H1 (cell line): ENCODE results near the gene SDHAF4. TPM values are rescaled to one million over a fixed set of nuclear protein-coding genes. Genes with fewer than 3 reads are reported as not detected.

Source experiments
- CTCF ChIA-PET: fragments of 300-600 bp; sonication (Branson Sonifier 250); formaldehyde crosslinking; loops from one replicate; lab custom pipeline; 2021; ENCODE audit not compliant: partially characterized antibody; lab: Charles Lee
- POLR2A ChIA-PET: fragments of 300-600 bp; sonication (Branson Sonifier 250); formaldehyde crosslinking; loops from one replicate; lab custom pipeline; 2021; ENCODE audit warnings: inconsistent platforms; ENCODE audit not compliant: partially characterized antibody; lab: Charles Lee
- DNase-seq, 2 experiments: peaks; one replicate each; pipeline versions ENCODE4 v3.0.0 to v3.0.0-alpha.2; 2010 to 2022; ENCODE audit warnings: low spot score in 2 of 2, low read depth in 1 of 2, mixed read lengths in 1 of 2
- FAIRE-seq: peaks from 2 replicates; lab custom pipeline; 2011; peaks lifted over from hg19 to GRCh38; lab: Jason Lieb, UNC
- H2AFZ ChIP-seq: 2 replicates; pipeline ENCODE4 v1.8.1; 2012; ENCODE audit warnings: low read length, inconsistent platforms
- H2AK5ac ChIP-seq: 2 replicates; pipeline ENCODE4 v1.6.1; 2013; ENCODE audit warnings: low read depth, low read length
- H2BK120ac ChIP-seq: replicated peaks from 2 replicates; pipeline ENCODE3; 2013; ENCODE audit warnings: low read depth, low read length, inconsistent platforms
- H2BK12ac ChIP-seq: 2 replicates; pipeline ENCODE4 v1.6.1; 2013; ENCODE audit warnings: low read depth, low read length
- H2BK15ac ChIP-seq: 2 replicates; pipeline ENCODE4 v1.6.1; 2013; ENCODE audit warnings: low read length
- H2BK20ac ChIP-seq: 2 replicates; pipeline ENCODE4 v1.6.1; 2013; ENCODE audit warnings: low read length
- H2BK5ac ChIP-seq: 2 replicates; pipeline ENCODE4 v1.6.1; 2013; ENCODE audit warnings: low read depth, low read length
- H3K14ac ChIP-seq: 2 replicates; pipeline ENCODE4 v1.6.1; 2013; ENCODE audit warnings: inconsistent platforms; ENCODE audit not compliant: insufficient read length
- H3K18ac ChIP-seq: 2 replicates; pipeline ENCODE4 v1.6.1; 2013; ENCODE audit warnings: low read length; ENCODE audit errors: extremely low read depth
- H3K23ac ChIP-seq: 2 replicates; pipeline ENCODE4 v1.6.1; 2013; ENCODE audit warnings: inconsistent platforms; ENCODE audit not compliant: insufficient read length
- H3K23me2 ChIP-seq: 2 replicates; pipeline ENCODE4 v1.6.1; 2013; ENCODE audit warnings: low read depth, low read length
- H3K27ac ChIP-seq: 2 replicates; pipeline ENCODE4 v1.6.1; 2011; ENCODE audit warnings: low read depth, low read length, inconsistent platforms
- H3K27me3 ChIP-seq, 4 experiments: replicated peaks in 1 of 4; 1 replicate in 1 of 4; 2 replicates in 3 of 4; pipeline versions ENCODE4 v1.6.1 to v1.8.1; 2011 to 2013; ENCODE audit warnings: low read length in 3 of 4, mild to moderate bottlenecking in 3 of 4, inconsistent platforms in 2 of 4, mixed read lengths in 2 of 4, moderate library complexity in 1 of 4; ENCODE audit not compliant: control insufficient read depth in 3 of 4, insufficient read depth in 3 of 4; ENCODE audit errors: extremely low read depth in 1 of 4
- H3K36me3 ChIP-seq, 4 experiments: 2 replicates each; pipeline versions ENCODE4 v1.6.1 to v1.8.1; 2011 to 2013; ENCODE audit warnings: mild to moderate bottlenecking in 4 of 4, low read length in 3 of 4, moderate library complexity in 2 of 4, control low read depth in 1 of 4, inconsistent platforms in 1 of 4; ENCODE audit not compliant: insufficient read depth in 4 of 4, control insufficient read depth in 2 of 4
- H3K4ac ChIP-seq: replicated peaks from 2 replicates; pipeline ENCODE3; 2013; ENCODE audit warnings: low read length, low read depth, mixed read lengths, inconsistent platforms; ENCODE audit not compliant: insufficient read length
- H3K4me1 ChIP-seq, 4 experiments: replicated peaks in 1 of 4; 1 replicate in 1 of 4; 2 replicates in 3 of 4; pipeline versions ENCODE4 v1.6.1 to v1.8.1; 2011 to 2013; ENCODE audit warnings: low read length in 3 of 4, inconsistent platforms in 2 of 4, mixed read lengths in 1 of 4; ENCODE audit not compliant: insufficient read depth in 4 of 4, control insufficient read depth in 3 of 4
- H3K4me2 ChIP-seq, 2 experiments: 2 replicates each; pipeline versions ENCODE4 v1.6.1 to v1.8.1; 2011 to 2013; ENCODE audit warnings: low read depth in 2 of 2, low read length in 2 of 2, control low read depth in 1 of 2, inconsistent platforms in 1 of 2, mild to moderate bottlenecking in 1 of 2; ENCODE audit not compliant: insufficient read depth in 1 of 2
- H3K4me3 ChIP-seq, 4 experiments: fragments of 200-600, 300-600 bp in 1 of 4; sonication (generic), shearing (Covaris generic), sonication (Bioruptor Twin) in 1 of 4; 2 replicates each; pipeline versions ENCODE4 v1.5.1 to v1.8.1; 2011 to 2016; ENCODE audit warnings: low read length in 4 of 4, low read depth in 3 of 4, control low read depth in 2 of 4, inconsistent platforms in 2 of 4, mild to moderate bottlenecking in 2 of 4, mixed read lengths in 1 of 4, moderate library complexity in 1 of 4; ENCODE audit not compliant: insufficient read depth in 2 of 4; ENCODE audit errors: extremely low read depth in 1 of 4
- H3K56ac ChIP-seq: replicated peaks from 2 replicates; pipeline ENCODE3; 2013; ENCODE audit warnings: low read depth, mild to moderate bottlenecking, mixed read lengths, low read length, inconsistent platforms; ENCODE audit not compliant: insufficient read length
- H3K79me1 ChIP-seq: 2 replicates; pipeline ENCODE4 v1.6.1; 2013; ENCODE audit warnings: low read depth, low read length, control low read depth
- H3K79me2 ChIP-seq, 2 experiments: 2 replicates each; pipeline versions ENCODE4 v1.6.1 to v1.8.1; 2012 to 2013; ENCODE audit warnings: low read length in 2 of 2, mild to moderate bottlenecking in 2 of 2, inconsistent platforms in 1 of 2; ENCODE audit not compliant: insufficient read depth in 2 of 2, control insufficient read depth in 1 of 2
- H3K9ac ChIP-seq, 4 experiments: replicated peaks in 1 of 4; 1 replicate in 1 of 4; 2 replicates in 3 of 4; pipeline versions ENCODE4 v1.6.1 to v1.8.1; 2011 to 2013; ENCODE audit warnings: low read depth in 3 of 4, low read length in 3 of 4, control low read depth in 2 of 4, mild to moderate bottlenecking in 2 of 4, moderate library complexity in 2 of 4, inconsistent platforms in 1 of 4; ENCODE audit errors: extremely low read depth in 1 of 4
- H3K9me3 ChIP-seq, 2 experiments: 2 replicates each; pipeline versions ENCODE4 v1.6.1 to v1.8.1; 2012 to 2013; ENCODE audit warnings: mild to moderate bottlenecking in 2 of 2, moderate library complexity in 2 of 2, control low read depth in 1 of 2, inconsistent platforms in 1 of 2, low read depth in 1 of 2, low read length in 1 of 2, mixed read lengths in 1 of 2; ENCODE audit not compliant: insufficient read depth in 2 of 2
- H4K20me1 ChIP-seq, 2 experiments: replicated peaks in 1 of 2; 2 replicates each; pipeline versions ENCODE3 to v1.8.1; 2011 to 2013; ENCODE audit warnings: inconsistent platforms in 2 of 2, low read length in 2 of 2, mild to moderate bottlenecking in 1 of 2; ENCODE audit not compliant: insufficient read depth in 2 of 2, control insufficient read depth in 1 of 2
- H4K5ac ChIP-seq: 2 replicates; pipeline ENCODE4 v1.6.1; 2013; ENCODE audit warnings: low read length, low read depth, mixed read lengths, inconsistent platforms; ENCODE audit not compliant: insufficient read length
- H4K8ac ChIP-seq: 2 replicates; pipeline ENCODE4 v1.8.0; 2013; ENCODE audit warnings: mild to moderate bottlenecking, moderate library complexity, low read length, inconsistent platforms; ENCODE audit not compliant: insufficient read depth; ENCODE audit errors: extremely low read depth
- H4K91ac ChIP-seq: replicated peaks from 2 replicates; pipeline ENCODE3; 2013; ENCODE audit warnings: low read length, mixed read lengths, inconsistent platforms; ENCODE audit not compliant: insufficient read length
- ASH2L ChIP-seq: fragments of 200-600, 300-600 bp; sonication (generic); IDR thresholded peaks from one replicate; pipeline ENCODE4 v1.7.1; 2017; ENCODE audit warnings: low read length
- CHD1 ChIP-seq: IDR thresholded peaks from 2 replicates; pipeline ENCODE4 v1.6.1; 2012; ENCODE audit warnings: low read depth, low read length, improper control_type of control experiment
- CTCF ChIP-seq, 3 experiments: IDR thresholded peaks; 1 replicate in 2 of 3; 2 replicates in 1 of 3; pipeline versions ENCODE4 v1.5.1 to v1.6.1; 2011; ENCODE audit warnings: low read length in 3 of 3, mild to moderate bottlenecking in 3 of 3, inconsistent platforms in 2 of 3, low read depth in 1 of 3, moderate library complexity in 1 of 3; ENCODE audit not compliant: insufficient read depth in 1 of 3; ENCODE audit errors: control extremely low read depth in 1 of 3
- GTF2F1 ChIP-seq: IDR thresholded peaks from 2 replicates; pipeline ENCODE4 v1.6.1; 2012; ENCODE audit warnings: low read depth, low read length, improper control_type of control experiment, borderline replicate concordance
- POU5F1 ChIP-seq: IDR thresholded peaks from 2 replicates; pipeline ENCODE4 v1.6.1; 2011; ENCODE audit warnings: low read depth, mild to moderate bottlenecking, low read length, moderate library complexity
- RNF2 ChIP-seq: fragments of 200-900, 300-1000 bp; sonication (generic); IDR thresholded peaks from 2 replicates; pipeline ENCODE4 v1.7.1; 2016; ENCODE audit warnings: borderline replicate concordance, low read depth, mild to moderate bottlenecking, antibody characterized with exemption, low read length; ENCODE audit not compliant: poor library complexity, severe bottlenecking; ENCODE audit errors: missing control alignments
- SRF ChIP-seq: IDR thresholded peaks from 2 replicates; pipeline ENCODE4 v1.6.1; 2011; ENCODE audit warnings: mild to moderate bottlenecking, low read depth, low read length, moderate library complexity
- TAF1 ChIP-seq: IDR thresholded peaks from 2 replicates; pipeline ENCODE4 v1.6.1; 2011; ENCODE audit warnings: mild to moderate bottlenecking, low read depth, low read length
- WGBS, 2 experiments: shearing (Covaris generic) in 1 of 2; methylation state at CpG; one replicate each; pipeline versions ENCODE4 v1.1.6 to v1.1.7; 2013 to 2015; ENCODE audit warnings: low lambda C conversion rate in 2 of 2, mixed read lengths in 2 of 2, inconsistent platforms in 1 of 2, low coverage in 1 of 2, missing lambda C conversion rate in 1 of 2; ENCODE audit not compliant: insufficient replicate concordance in 2 of 2, insufficient coverage in 1 of 2, insufficient read length in 1 of 2; ENCODE audit errors: extremely low coverage in 1 of 2, missing lambda C conversion rate in 1 of 2; 5-methylcytosine and 5-hydroxymethylcytosine counted together
- polyA plus RNA-seq, 7 experiments: library from polyadenylated mRNA; depleted of rRNA in 3 of 7; stranded (reverse) in 5 of 7; unstranded in 2 of 7; fragments of >200 nt in 5 of 7; fragments of 200-250 nt in 2 of 7; gene quantifications; 1 replicate in 5 of 7; 2 replicates in 1 of 7; 4 replicates in 1 of 7; pipeline versions ENCODE4 v1.2.1 to v1.2.3, GENCODE V29; 2011 to 2013; ENCODE audit warnings: missing spikeins in 2 of 7, mixed read lengths in 2 of 7
- total RNA-seq: library from RNA; stranded (reverse); fragmentation: NEBNext Ultra II Directional; extraction: Animal tissue kit (Norgen Biotek cat#: 25700); gene quantifications from 2 replicates; pipeline ENCODE4 v1.2.1, GENCODE V29; 2021

Gene SDHAF4
- total and polyA plus RNA-seq, 2 of the 8 experiments (the other 6 are each of a cell fraction or from before 2014, with no cell fraction given): 9.8 to 14.9 TPM

- H3K14ac ChIP-seq: no peak overlapping the region
- no peak overlapping the region for H2BK20ac ChIP-seq
- POLR2A ChIA-PET: no interaction called here
- H3K27me3 ChIP-seq: no peaks in the 10 kb centered on the region
- no peak overlapping the region for H2AK5ac ChIP-seq
- no peaks in the 10 kb centered on the region for H4K20me1 ChIP-seq
- H3K4me2 ChIP-seq: no peak overlapping the region
- H3K27ac ChIP-seq: no peak overlapping the region
- H3K36me3 ChIP-seq: no peaks in the 10 kb centered on the region; a peak in 1 of 8 replicates
- no peak for FAIRE-seq
- H4K91ac ChIP-seq: no peak overlapping the region
- H2BK5ac ChIP-seq: no peak overlapping the region
- no peak overlapping the region for H3K56ac ChIP-seq
- H2BK15ac ChIP-seq: no peak overlapping the region
- no peaks in the 10 kb centered on the region for H3K79me1 ChIP-seq
- no peaks in the 10 kb centered on the region for H3K9me3 ChIP-seq
- no peak for DNase-seq
- no peak overlapping the region for H2BK12ac ChIP-seq
- no peak overlapping the region for H2AFZ ChIP-seq
- no peaks in the 10 kb centered on the region for H3K79me2 ChIP-seq
- no peak overlapping the region for H3K4me3 ChIP-seq
- no peak overlapping the region for H3K23ac ChIP-seq
- TF ChIP-seq ASH2L: no peak
- TF ChIP-seq TAF1: no peak
- no peak for TF ChIP-seq CHD1
- TF ChIP-seq RNF2: no peak
- TF ChIP-seq SRF: no peak
- TF ChIP-seq POU5F1: no peak
- TF ChIP-seq CTCF (IDR thresholded peaks at IDR 0.05; ENCODE audit: control extremely low read depth in 1 of 3, insufficient read depth in 1 of 3, low read depth in 1 of 3, low read length in 3 of 3): no peak
- TF ChIP-seq GTF2F1: no peak
- no peak overlapping the region for H4K8ac ChIP-seq
- H4K5ac ChIP-seq: no peak overlapping the region
- no peak overlapping the region for H3K18ac ChIP-seq
- CTCF ChIA-PET: no interaction called here
- peaks cover 0 to 3% (median 0%) of the 10 kb centered on the region in 4 experiments; a peak in 1 of 7 replicates for H3K4me1 ChIP-seq
- no peak overlapping the region for H3K4ac ChIP-seq
- no peak overlapping the region for H3K9ac ChIP-seq
- no peak overlapping the region for H2BK120ac ChIP-seq
- WGBS, 2 experiments: 94% methylated on average over 1 of the region's 1 CpG; no CpG with 5 or more reads in 1 of the 2 experiments
- H3K23me2 ChIP-seq: no peaks in the 10 kb centered on the region
These were observed 13.8 kb upstream of the SDHAF4 start for GRCh38 chr6:70552974-70553373.
